GM04504 (cell line): ENCODE measurements around the gene CADM2.

Experiments
- DNase-seq: peaks from one replicate; pipeline ENCODE4 v3.0.0-alpha.2; 2012; ENCODE audit warnings: low read depth

CADM2 gene

GRCh38 chr3:84984429-84984828 is 25.6 kb downstream of the CADM2 start:
- no peak for DNase-seq

GRCh38 chr3:84985795-84986194 is 27.0 kb downstream of the CADM2 start:
- no peak for DNase-seq

GRCh38 chr3:84987706-84988504 is 29.1 kb downstream of the CADM2 start:
- no peak for DNase-seq

- no peak for DNase-seq
Measured at GRCh38 chr3:84989102-84989501, 30.3 kb downstream of the CADM2 start.

GRCh38 chr3:84991422-84991900 is 32.7 kb downstream of the CADM2 start:
- no peak for DNase-seq

- DNase-seq: no peak
Measured at GRCh38 chr3:84993956-84994355, 35.2 kb downstream of the CADM2 start.

GRCh38 chr3:84998545-84998944 is 39.8 kb downstream of the CADM2 start:
- no peak for DNase-seq

GRCh38 chr3:85003479-85003878 is 44.7 kb downstream of the CADM2 start:
- no peak for DNase-seq

- DNase-seq: no peak
Measured at GRCh38 chr3:85004147-85004546, 45.4 kb downstream of the CADM2 start.

GRCh38 chr3:85005946-85006345 is 47.2 kb downstream of the CADM2 start:
- no peak for DNase-seq

- no peak for DNase-seq
Measured at GRCh38 chr3:85007195-85008094, 48.7 kb downstream of the CADM2 start.

GRCh38 chr3:85020828-85021227 is 62.0 kb downstream of the CADM2 start:
- DNase-seq: no peak

- no peak for DNase-seq
Measured at GRCh38 chr3:85030052-85030451, 71.3 kb downstream of the CADM2 start.

- no peak for DNase-seq
Measured at GRCh38 chr3:85037203-85037602, 78.4 kb downstream of the CADM2 start.

GRCh38 chr3:85041001-85041400 is 82.2 kb downstream of the CADM2 start:
- DNase-seq: no peak

- no peak for DNase-seq
Measured at GRCh38 chr3:85041562-85042055, 82.8 kb downstream of the CADM2 start.

GRCh38 chr3:85050821-85051220 is 92.0 kb downstream of the CADM2 start:
- DNase-seq: no peak

- no peak for DNase-seq
Measured at GRCh38 chr3:85051786-85052185, 93.0 kb downstream of the CADM2 start.

- DNase-seq: no peak
Measured at GRCh38 chr3:85053626-85054025, 94.8 kb downstream of the CADM2 start.

- DNase-seq: no peak
Measured at GRCh38 chr3:85054579-85054978, 95.8 kb downstream of the CADM2 start.

GRCh38 chr3:85068911-85069310 is 110.1 kb downstream of the CADM2 start:
- DNase-seq: no peak

- no peak for DNase-seq
Measured at GRCh38 chr3:85074003-85074402, 115.2 kb downstream of the CADM2 start.

- DNase-seq: no peak
Measured at GRCh38 chr3:85075663-85076062, 116.9 kb downstream of the CADM2 start.
